PFSK-1 (cell line): ENCODE measurements around the gene PHACTR4.

Experiments used
- POLR2AphosphoS5 ChIP-seq: IDR thresholded peaks from 2 replicates; pipeline ENCODE4 v1.6.1; 2012; ENCODE audit warnings: low read depth, mild to moderate bottlenecking, control low read depth, low read length, moderate library complexity
- SIN3A ChIP-seq: IDR thresholded peaks from 2 replicates; pipeline ENCODE4 v1.6.1; 2012; ENCODE audit warnings: mild to moderate bottlenecking, low read length, moderate library complexity, borderline replicate concordance; ENCODE audit not compliant: insufficient read depth

DNA sequence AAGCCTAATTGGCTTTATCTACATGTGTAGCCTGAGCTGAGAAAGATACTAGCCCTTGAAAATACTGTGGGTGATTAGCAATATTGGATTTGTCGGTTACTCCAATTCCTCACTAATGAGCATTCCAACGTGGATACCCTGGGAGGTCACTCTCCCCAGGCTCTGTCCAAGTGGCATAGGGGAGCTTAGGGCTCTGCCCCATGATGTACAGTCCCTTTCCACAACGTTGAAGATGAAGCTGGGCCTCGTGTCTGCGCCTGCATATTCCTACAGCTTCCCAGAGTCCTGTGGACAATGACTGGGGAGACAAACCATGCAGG is 138.9 kb downstream of the PHACTR4 start:
- TF ChIP-seq POLR2AphosphoS5 (peak; percentile 96), SIN3A (no peak)
